ENCODE data around the gene PTPRT.
"Not testable (repeated sequence)": the region's sequence is repeated elsewhere in the genome, so short reads cannot be mapped to it uniquely, and the experiment has no call there.

The PTPRT gene

GRCh38 chr20:42959996-42960395 is 229.7 kb downstream of the PTPRT start:
- DNase-seq = no peak

- no peak for DNase-seq
These were observed 231.2 kb downstream of the PTPRT start for GRCh38 chr20:42958367-42959069.

DNA sequence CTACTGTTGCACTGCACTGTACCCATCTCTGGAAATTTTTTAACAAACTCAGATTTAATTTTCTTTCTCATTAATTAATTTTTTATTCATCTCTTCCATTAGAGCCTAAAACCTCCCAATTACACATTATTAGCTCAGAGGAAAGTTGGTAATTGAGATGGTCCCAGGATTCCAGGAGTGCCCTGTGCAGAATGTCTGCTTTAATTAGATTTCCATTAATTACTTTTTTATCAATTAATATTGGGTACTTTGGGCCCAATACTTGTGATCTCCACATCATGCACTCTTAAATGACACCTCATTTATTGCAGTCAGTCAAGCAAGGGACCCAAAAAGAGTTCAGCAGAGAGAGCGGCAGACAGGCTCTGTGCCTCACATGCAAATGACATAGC is 232.0 kb downstream of the PTPRT start:
- no peak for DNase-seq

- DNase-seq = no peak
These were observed 232.5 kb downstream of the PTPRT start for GRCh38 chr20:42957018-42957703.

- DNase-seq = no peak
These were observed 234.0 kb downstream of the PTPRT start for GRCh38 chr20:42955713-42956112.

GRCh38 chr20:42954951-42955350 is 234.8 kb downstream of the PTPRT start:
- DNase-seq = no peak

DNA sequence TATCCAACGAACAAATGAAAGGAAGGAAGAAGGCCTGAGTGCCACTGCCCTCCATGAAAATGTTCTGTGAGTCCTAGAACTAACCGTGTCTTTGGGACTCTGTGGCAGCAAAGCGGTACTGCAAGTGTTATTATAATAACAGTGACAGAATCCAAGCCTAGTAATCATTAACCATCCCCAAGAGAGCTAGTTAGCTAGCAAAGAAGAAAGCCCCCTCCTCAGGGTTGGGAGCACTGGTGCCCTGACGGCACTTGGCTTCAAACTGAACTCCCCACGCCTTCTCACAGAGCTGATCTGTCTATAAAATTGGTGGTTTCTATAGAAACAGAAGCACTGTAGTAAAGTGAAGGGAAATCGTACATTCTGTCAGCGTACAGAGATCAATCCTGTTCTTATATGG is 239.8 kb downstream of the PTPRT start:
- no peak for DNase-seq

- no peak for DNase-seq
These were observed 244.3 kb downstream of the PTPRT start for GRCh38 chr20:42945234-42945994.

DNA sequence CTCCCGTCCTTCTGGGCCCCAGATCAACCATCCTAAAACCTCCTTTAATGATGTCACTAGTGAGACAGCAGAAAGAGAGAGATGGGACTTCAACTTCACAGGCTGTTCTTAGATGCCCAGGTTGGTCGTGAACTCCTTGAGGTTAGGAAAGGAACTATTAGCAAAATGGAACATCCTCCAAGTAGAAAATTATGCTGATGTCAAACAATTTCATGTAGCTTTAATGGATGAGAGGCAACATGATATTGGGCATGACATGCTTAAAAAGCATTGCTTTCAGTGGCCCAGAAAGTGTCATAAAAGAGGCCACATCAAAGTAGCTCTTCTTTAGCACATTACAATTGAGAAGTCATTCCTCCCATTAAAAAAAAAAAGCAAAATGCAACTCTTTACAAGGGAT is 248.1 kb downstream of the PTPRT start:
- no peak for DNase-seq

DNA sequence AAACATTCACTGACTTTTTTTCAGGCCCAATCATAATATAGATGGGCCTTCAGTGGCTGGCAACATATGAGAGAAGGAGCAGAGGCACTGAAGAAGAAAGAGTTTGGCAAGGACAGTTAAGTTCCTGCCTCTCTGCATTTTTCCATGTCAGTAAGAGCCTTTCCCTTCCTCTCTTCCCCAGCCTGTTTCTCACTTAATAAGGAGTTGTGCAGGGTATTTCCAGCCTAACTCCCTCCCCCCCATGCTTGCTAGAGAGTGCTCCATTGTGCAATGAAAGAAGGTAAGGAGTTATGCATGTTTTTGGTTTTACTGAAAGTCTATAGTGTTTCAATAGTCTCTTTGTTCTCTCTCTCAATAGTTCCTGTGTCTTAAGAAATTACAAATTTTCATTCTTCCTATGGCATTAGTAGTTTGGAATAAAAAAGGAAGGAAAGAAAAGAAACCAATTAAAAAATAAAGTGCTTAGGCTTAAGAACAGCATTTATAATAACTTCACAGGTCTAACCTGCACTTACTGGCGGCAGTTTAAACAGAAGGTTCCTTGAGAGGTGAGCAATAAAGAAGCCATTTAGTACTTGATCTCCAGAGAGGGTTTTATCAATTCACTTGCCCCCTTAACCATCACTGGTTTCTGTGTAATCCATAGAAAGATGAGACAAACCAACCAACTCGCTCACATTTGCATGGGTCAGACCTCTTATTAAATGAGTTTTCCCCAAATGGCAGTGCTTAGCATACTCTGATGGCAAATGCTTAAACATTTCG is 251.1 kb downstream of the PTPRT start:
- DNase-seq = no peak

DNA sequence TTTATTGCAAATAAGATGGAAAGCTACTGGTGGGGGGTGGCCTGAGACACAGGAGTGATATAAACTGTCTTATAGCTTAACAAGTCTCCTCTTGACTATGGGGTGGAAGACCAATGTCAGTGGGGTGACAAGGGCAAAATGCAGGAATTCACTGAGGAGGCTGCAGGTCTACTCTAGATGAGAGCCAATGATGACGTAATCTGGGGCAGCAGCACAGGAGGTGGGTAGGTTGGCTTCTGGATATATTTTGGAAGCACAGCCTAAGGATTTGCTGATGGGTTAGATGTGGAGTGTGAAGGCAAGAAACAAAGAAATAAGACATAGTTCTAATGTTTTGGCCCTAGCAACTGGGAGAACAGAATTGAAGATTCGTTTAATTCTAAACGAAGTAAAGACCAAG is 253.2 kb downstream of the PTPRT start:
- DNase-seq = no peak

DNA sequence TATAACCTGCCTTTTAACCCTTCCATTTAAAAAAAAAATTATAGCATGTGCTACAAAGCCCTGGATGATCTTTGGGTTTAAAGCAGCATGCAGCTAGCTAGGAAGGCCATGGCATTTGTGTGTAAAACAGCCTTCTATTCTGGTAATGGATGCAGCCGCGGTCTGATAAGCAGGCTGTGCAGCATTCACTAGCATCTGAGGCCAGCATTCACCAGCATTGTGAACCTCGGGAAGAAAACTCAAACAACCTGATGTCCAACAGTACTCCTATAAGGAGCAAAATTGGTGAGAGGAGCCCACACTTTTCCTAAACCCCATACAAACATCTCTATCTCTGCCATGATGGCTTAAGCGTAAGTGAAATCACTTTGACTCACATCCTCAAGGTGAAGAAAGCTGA is 265.5 kb downstream of the PTPRT start:
- no peak for DNase-seq

GRCh38 chr20:42923348-42923918 is 266.3 kb downstream of the PTPRT start:
- DNase-seq = no peak

GRCh38 chr20:42920776-42921175 is 268.9 kb downstream of the PTPRT start:
- no peak for DNase-seq

DNA sequence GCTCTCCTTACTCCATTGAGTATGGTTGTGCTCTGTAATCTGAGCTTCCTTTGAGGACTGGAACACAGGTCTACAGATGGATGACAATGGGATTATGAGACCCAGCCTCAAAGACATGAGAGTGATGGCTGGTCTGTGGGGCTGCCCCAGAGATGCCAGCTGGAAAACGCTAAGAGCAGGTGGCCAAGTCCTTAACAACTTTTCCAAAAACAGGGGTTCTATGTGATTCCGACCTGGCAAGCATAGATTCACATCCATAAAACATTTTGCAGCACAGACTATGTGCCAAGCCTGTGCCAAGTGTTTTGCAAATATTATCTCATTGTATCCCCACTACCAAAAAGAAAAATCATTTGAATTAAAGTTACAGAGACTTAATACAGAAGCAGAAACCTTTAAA is 270.4 kb downstream of the PTPRT start:
- DNase-seq = no peak

DNA sequence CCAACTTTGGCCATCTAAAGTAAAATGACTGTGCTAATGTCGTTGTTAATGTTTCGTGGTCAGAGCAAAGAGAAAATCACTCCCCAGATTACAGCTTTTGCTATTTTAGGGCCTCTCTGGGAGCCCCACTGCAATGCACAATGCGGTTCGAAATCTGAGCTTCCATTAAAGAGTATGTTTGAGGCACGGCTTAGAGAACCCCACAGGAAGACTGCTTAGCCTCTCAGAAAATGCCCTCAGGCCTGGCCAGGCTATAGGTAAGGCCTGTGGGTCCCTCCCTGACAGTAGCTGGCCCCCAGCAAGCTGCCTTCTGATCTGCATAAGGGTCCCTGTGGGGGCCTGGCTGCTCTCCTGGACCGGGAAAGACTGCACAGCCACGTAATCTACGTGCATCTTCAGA is 274.6 kb downstream of the PTPRT start:
- DNase-seq = no peak

DNA sequence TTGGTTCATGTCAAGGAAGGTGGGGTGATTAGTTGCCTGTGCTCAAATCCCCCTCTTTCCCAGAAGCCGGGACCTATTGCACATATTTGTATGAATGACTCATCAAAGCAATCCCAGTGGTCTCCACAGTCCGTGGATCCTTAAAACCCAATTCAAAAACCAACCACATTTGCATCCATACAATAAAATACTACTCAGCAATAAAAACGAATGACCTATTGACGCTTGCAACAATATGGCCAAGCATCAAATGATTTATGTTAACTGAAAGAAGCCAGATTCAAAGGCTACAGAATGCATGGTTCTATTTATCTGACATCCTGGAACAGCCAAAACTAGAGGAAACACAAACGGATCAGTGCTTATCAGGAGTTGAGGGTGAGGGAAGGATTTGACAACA is 275.4 kb downstream of the PTPRT start:
- no peak for DNase-seq

DNA sequence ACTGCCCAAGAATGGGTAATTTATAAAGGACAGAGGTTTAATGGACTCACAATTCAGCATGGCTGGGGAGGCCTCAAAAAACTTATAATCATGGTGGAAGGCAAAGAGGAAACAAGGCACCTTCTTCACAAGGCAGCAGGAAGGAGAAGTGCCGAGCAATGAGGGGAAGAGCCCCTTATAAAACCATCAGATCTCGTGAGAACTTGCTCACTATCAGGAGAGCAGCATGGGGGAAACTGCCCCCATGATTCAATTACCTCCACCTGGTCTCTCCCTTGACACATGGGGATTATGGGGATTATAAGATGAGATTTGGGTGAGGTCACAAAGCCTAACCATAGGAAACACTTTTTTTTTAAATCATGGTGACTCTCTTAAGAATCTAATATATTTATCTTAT is 278.9 kb downstream of the PTPRT start:
- not testable (repeated sequence) for DNase-seq

GRCh38 chr20:42907730-42908129 is 282.0 kb downstream of the PTPRT start:
- DNase-seq = no peak

- DNase-seq = no peak
These were observed 283.6 kb downstream of the PTPRT start for GRCh38 chr20:42906120-42906519.

DNA sequence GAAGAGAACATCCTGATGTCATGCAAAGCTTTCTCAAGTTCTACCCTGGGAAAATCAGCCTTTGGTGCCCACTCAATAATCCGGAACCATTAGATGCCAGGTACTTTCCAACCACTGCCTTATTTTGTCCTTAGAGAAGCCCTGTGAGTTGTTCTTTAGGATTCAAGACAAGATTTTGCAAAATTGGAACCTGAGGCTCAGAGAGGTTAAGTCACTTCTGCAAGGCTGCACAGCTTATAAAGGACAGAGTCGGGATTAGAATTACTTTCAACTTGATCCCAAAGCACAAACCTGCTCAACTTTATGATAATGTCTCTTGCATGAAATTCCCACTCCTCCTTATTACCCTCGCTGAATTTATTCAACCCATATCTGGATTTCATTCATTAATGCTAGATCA is 287.2 kb downstream of the PTPRT start:
- DNase-seq = no peak

- no peak for DNase-seq
These were observed 287.8 kb downstream of the PTPRT start for GRCh38 chr20:42901689-42902440.
